ENCODE data around the gene HEMK1. TPM values are rescaled to one million over a fixed set of nuclear protein-coding genes. Genes with fewer than 3 reads are reported as not detected.

Gene HEMK1
- total RNA-seq, 1 donor from 2014 or later = 10.9 TPM

GRCh38 chr3:50633230-50633790 is 64.0 kb downstream of the HEMK1 start:
- peaks cover 11% of the 10 kb centered on the region for H3K4me1 Mint-ChIP-seq (ENCODE audit: unreplicated experiment)
- no peaks in the 10 kb centered on the region for H3K9me3 Mint-ChIP-seq (ENCODE audit: unreplicated experiment)
- no peak for DNase-seq (ENCODE audit: low spot score)
- H3K27me3 Mint-ChIP-seq (ENCODE audit: unreplicated experiment) = peaks cover 5% of the 10 kb centered on the region
- no peak for TF ChIP-seq CTCF (IDR thresholded peaks at IDR 0.05; ENCODE audit: unreplicated experiment)
- H3K27ac Mint-ChIP-seq (ENCODE audit: unreplicated experiment) = peak overlapping the region; percentile 37
- no peaks in the 10 kb centered on the region for H3K36me3 Mint-ChIP-seq (ENCODE audit: low read depth, unreplicated experiment)
- no peak overlapping the region for H3K4me3 Mint-ChIP-seq (ENCODE audit: unreplicated experiment)

GRCh38 chr3:50635066-50635465 is 65.7 kb downstream of the HEMK1 start:
- Mint-ChIP-seq H3K4me1 (ENCODE audit: unreplicated experiment) (peaks cover 11% of the 10 kb centered on the region), H3K4me3 (ENCODE audit: unreplicated experiment) (no peak overlapping the region), H3K27me3 (ENCODE audit: unreplicated experiment) (peaks cover 5% of the 10 kb centered on the region), H3K36me3 (ENCODE audit: low read depth, unreplicated experiment) (no peaks in the 10 kb centered on the region), H3K27ac (ENCODE audit: unreplicated experiment) (no peak overlapping the region), H3K9me3 (ENCODE audit: unreplicated experiment) (no peaks in the 10 kb centered on the region)
- no peak for TF ChIP-seq CTCF (IDR thresholded peaks at IDR 0.05; ENCODE audit: unreplicated experiment)
- no peak for DNase-seq (ENCODE audit: low spot score)

GRCh38 chr3:50637011-50637410 is 67.7 kb downstream of the HEMK1 start:
- no peaks in the 10 kb centered on the region for H3K9me3 Mint-ChIP-seq (ENCODE audit: unreplicated experiment)
- no peak for TF ChIP-seq CTCF (IDR thresholded peaks at IDR 0.05; ENCODE audit: unreplicated experiment)
- peaks cover 8% of the 10 kb centered on the region for H3K27me3 Mint-ChIP-seq (ENCODE audit: unreplicated experiment)
- peaks cover 11% of the 10 kb centered on the region for H3K4me1 Mint-ChIP-seq (ENCODE audit: unreplicated experiment)
- H3K36me3 Mint-ChIP-seq (ENCODE audit: low read depth, unreplicated experiment) = no peaks in the 10 kb centered on the region
- no peak for DNase-seq (ENCODE audit: low spot score)
- no peak overlapping the region for H3K4me3 Mint-ChIP-seq (ENCODE audit: unreplicated experiment)
- no peak overlapping the region for H3K27ac Mint-ChIP-seq (ENCODE audit: unreplicated experiment)

- H3K27ac Mint-ChIP-seq (ENCODE audit: unreplicated experiment) = peak overlapping the region; percentile 20
- no peak for DNase-seq (ENCODE audit: low spot score)
- TF ChIP-seq CTCF (IDR thresholded peaks at IDR 0.05; ENCODE audit: unreplicated experiment) = no peak
These were observed 68.6 kb downstream of the HEMK1 start for GRCh38 chr3:50637945-50638344.

GRCh38 chr3:50639055-50639494 is 69.8 kb downstream of the HEMK1 start:
- Mint-ChIP-seq H3K27me3 (ENCODE audit: unreplicated experiment) (peaks cover 10% of the 10 kb centered on the region), H3K36me3 (ENCODE audit: low read depth, unreplicated experiment) (no peaks in the 10 kb centered on the region), H3K27ac (ENCODE audit: unreplicated experiment) (no peak overlapping the region), H3K9me3 (ENCODE audit: unreplicated experiment) (no peaks in the 10 kb centered on the region), H3K4me1 (ENCODE audit: unreplicated experiment) (peaks cover 11% of the 10 kb centered on the region), H3K4me3 (ENCODE audit: unreplicated experiment) (no peak overlapping the region)
- no peak for TF ChIP-seq CTCF (IDR thresholded peaks at IDR 0.05; ENCODE audit: unreplicated experiment)
- no peak for DNase-seq (ENCODE audit: low spot score)

More at GRCh38 chr3:50637945-50638344, 68.6 kb downstream of the HEMK1 start:
- H3K4me1 Mint-ChIP-seq (ENCODE audit: unreplicated experiment) = peaks cover 11% of the 10 kb centered on the region
- H3K27me3 Mint-ChIP-seq (ENCODE audit: unreplicated experiment) = peaks cover 10% of the 10 kb centered on the region
- H3K9me3 Mint-ChIP-seq (ENCODE audit: unreplicated experiment) = no peaks in the 10 kb centered on the region
- no peak overlapping the region for H3K4me3 Mint-ChIP-seq (ENCODE audit: unreplicated experiment)
- no peaks in the 10 kb centered on the region for H3K36me3 Mint-ChIP-seq (ENCODE audit: low read depth, unreplicated experiment)

All from endothelial cell (in vitro differentiated cells).